Measurements from ENCODE around the gene PNPLA7. TPM values are rescaled to one million over a fixed set of nuclear protein-coding genes. Genes with fewer than 3 reads are reported as not detected.

PNPLA7 gene
- total and polyA plus RNA-seq, 2 donors (not counting 1 experiment from before 2014, with no cell fraction given) = 18.7 to 29.9 TPM

GRCh38 chr9:137574192-137574591, 24.0 kb upstream of the PNPLA7 start:
- Histone ChIP-seq H3K79me2 (ENCODE audit: control insufficient read depth, insufficient read depth, low read length) (peaks cover 48% of the 10 kb centered on the region), H3K4me3 (ENCODE audit: control extremely low read depth in 1 of 5, extremely low read depth in 1 of 5, insufficient read depth in 1 of 5, low read depth in 2 of 5, low read length in 4 of 5) (no peak overlapping the region), H2AFZ (ENCODE audit: insufficient read depth, low read depth, low read length, poor library complexity, severe bottlenecking) (no peak overlapping the region), H4K20me1 (ENCODE audit: control insufficient read depth, insufficient read depth, low read length, poor library complexity, severe bottlenecking) (peaks cover 48% of the 10 kb centered on the region), H3K4me1 (ENCODE audit: control insufficient read depth in 2 of 2, insufficient read depth in 2 of 2, low read length in 2 of 2) (peaks cover 17 to 28% of the 10 kb centered on the region in 2 donors), H3K27ac (ENCODE audit: low read length in 2 of 2) (no peak overlapping the region), H3K9me3 (ENCODE audit: control extremely low read depth in 1 of 3, control insufficient read depth in 2 of 3, insufficient read depth in 1 of 3, low read length in 2 of 3) (no peaks in the 10 kb centered on the region), H3K4me2 (replicated peaks; ENCODE audit: low read depth, low read length, poor library complexity, severe bottlenecking) (no peak overlapping the region), H3K36me3 (replicated peaks in 1 of 2; ENCODE audit: control extremely low read depth in 1 of 2, control insufficient read depth in 1 of 2, extremely low read depth in 1 of 2, insufficient read depth in 2 of 2, low read length in 1 of 2) (peaks cover 9 to 35% of the 10 kb centered on the region in 2 experiments), H3K9ac (ENCODE audit: low read length) (no peak overlapping the region), H3K27me3 (replicated peaks in 1 of 4; ENCODE audit: control extremely low read depth in 1 of 4, control insufficient read depth in 3 of 4, insufficient read depth in 4 of 4, low read length in 3 of 4) (no peaks in the 10 kb centered on the region)
- 97% methylated on average over 10 of the region's 10 CpGs for WGBS (ENCODE audit: insufficient coverage)
- intact Hi-C loops (cut with micrococcal nuclease) = no loop called here
- H3K4me1 Mint-ChIP-seq = peaks cover 31% of the 10 kb centered on the region
- DNase-seq (no peak), ATAC-seq (ENCODE audit: low read depth) (no peak)
- TF ChIP-seq, protein P1, sequence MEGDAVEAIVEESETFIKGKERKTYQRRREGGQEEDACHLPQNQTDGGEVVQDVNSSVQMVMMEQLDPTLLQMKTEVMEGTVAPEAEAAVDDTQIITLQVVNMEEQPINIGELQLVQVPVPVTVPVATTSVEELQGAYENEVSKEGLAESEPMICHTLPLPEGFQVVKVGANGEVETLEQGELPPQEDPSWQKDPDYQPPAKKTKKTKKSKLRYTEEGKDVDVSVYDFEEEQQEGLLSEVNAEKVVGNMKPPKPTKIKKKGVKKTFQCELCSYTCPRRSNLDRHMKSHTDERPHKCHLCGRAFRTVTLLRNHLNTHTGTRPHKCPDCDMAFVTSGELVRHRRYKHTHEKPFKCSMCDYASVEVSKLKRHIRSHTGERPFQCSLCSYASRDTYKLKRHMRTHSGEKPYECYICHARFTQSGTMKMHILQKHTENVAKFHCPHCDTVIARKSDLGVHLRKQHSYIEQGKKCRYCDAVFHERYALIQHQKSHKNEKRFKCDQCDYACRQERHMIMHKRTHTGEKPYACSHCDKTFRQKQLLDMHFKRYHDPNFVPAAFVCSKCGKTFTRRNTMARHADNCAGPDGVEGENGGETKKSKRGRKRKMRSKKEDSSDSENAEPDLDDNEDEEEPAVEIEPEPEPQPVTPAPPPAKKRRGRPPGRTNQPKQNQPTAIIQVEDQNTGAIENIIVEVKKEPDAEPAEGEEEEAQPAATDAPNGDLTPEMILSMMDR (IDR thresholded peaks at IDR 0.05) = no peak
- no peak for TF ChIP-seq EZH2 (IDR thresholded peaks at IDR 0.05; ENCODE audit: borderline replicate concordance, insufficient read depth, low read depth, low read length, poor library complexity, severe bottlenecking)
- H3K4me3 Mint-ChIP-seq = no peak overlapping the region
- ChIA-PET CTCF (no interaction called here), POLR2A (no interaction called here)
- no peak overlapping the region for H3K27ac Mint-ChIP-seq
- H3K27me3 Mint-ChIP-seq = no peaks in the 10 kb centered on the region
- H3K9me3 Mint-ChIP-seq (ENCODE audit: insufficient read depth) = no peaks in the 10 kb centered on the region

- peak overlapping the region; percentile 34 for H3K27ac Mint-ChIP-seq
- H3K36me3 ChIP-seq (replicated peaks in 1 of 2; ENCODE audit: control extremely low read depth in 1 of 2, control insufficient read depth in 1 of 2, extremely low read depth in 1 of 2, insufficient read depth in 2 of 2, low read length in 1 of 2) = peaks cover 9 to 31% of the 10 kb centered on the region in 2 experiments
- intact Hi-C loops (cut with micrococcal nuclease) = no loop called here
- H3K9me3 Mint-ChIP-seq (ENCODE audit: insufficient read depth) = no peaks in the 10 kb centered on the region
- H3K79me2 ChIP-seq (ENCODE audit: control insufficient read depth, insufficient read depth, low read length) = peaks cover 15% of the 10 kb centered on the region
- peaks cover 0 to 4% of the 10 kb centered on the region in 2 donors for H3K4me1 ChIP-seq (ENCODE audit: control insufficient read depth in 2 of 2, insufficient read depth in 2 of 2, low read length in 2 of 2)
- H3K27me3 Mint-ChIP-seq = no peaks in the 10 kb centered on the region
- H3K4me3 ChIP-seq (ENCODE audit: control extremely low read depth in 1 of 5, extremely low read depth in 1 of 5, insufficient read depth in 1 of 5, low read depth in 2 of 5, low read length in 4 of 5) = no peak overlapping the region
- no peak overlapping the region for H3K4me3 Mint-ChIP-seq
- TF ChIP-seq, protein P1 (IDR thresholded peaks at IDR 0.05) = no peak
- TF ChIP-seq EZH2 (IDR thresholded peaks at IDR 0.05; ENCODE audit: borderline replicate concordance, insufficient read depth, low read depth, low read length, poor library complexity, severe bottlenecking) = no peak
- CTCF ChIA-PET = no interaction called here
- peaks cover 13% of the 10 kb centered on the region for H3K4me1 Mint-ChIP-seq
- H4K20me1 ChIP-seq (ENCODE audit: control insufficient read depth, insufficient read depth, low read length, poor library complexity, severe bottlenecking) = peaks cover 28% of the 10 kb centered on the region
- H3K9me3 ChIP-seq (ENCODE audit: control extremely low read depth in 1 of 3, control insufficient read depth in 2 of 3, insufficient read depth in 1 of 3, low read length in 2 of 3) = peaks cover 0 to 15% (median 6%) of the 10 kb centered on the region in 3 donors
- H3K4me2 ChIP-seq (replicated peaks; ENCODE audit: low read depth, low read length, poor library complexity, severe bottlenecking) = no peak overlapping the region
- DNase-seq = no peak
- H3K27ac ChIP-seq (ENCODE audit: low read length in 2 of 2) = no peak overlapping the region
- H2AFZ ChIP-seq (ENCODE audit: insufficient read depth, low read depth, low read length, poor library complexity, severe bottlenecking) = no peak overlapping the region
- POLR2A ChIA-PET = no interaction called here
- H3K9ac ChIP-seq (ENCODE audit: low read length) = no peak overlapping the region
- WGBS (ENCODE audit: insufficient coverage) = 97% methylated on average over 2 of the region's 3 CpGs
- H3K27me3 ChIP-seq (replicated peaks in 1 of 4; ENCODE audit: control extremely low read depth in 1 of 4, control insufficient read depth in 3 of 4, insufficient read depth in 4 of 4, low read length in 3 of 4) = no peaks in the 10 kb centered on the region
- no peak for ATAC-seq (ENCODE audit: low read depth)
These were observed 20.4 kb upstream of the PNPLA7 start for GRCh38 chr9:137570566-137570965.

All from B cell (primary cell).